ENCODE results near the gene PSMD14.
"Not testable (repeated sequence)": the region's sequence is repeated elsewhere in the genome, so short reads cannot be mapped to it uniquely, and the experiment has no call there.

PSMD14 gene

DNA sequence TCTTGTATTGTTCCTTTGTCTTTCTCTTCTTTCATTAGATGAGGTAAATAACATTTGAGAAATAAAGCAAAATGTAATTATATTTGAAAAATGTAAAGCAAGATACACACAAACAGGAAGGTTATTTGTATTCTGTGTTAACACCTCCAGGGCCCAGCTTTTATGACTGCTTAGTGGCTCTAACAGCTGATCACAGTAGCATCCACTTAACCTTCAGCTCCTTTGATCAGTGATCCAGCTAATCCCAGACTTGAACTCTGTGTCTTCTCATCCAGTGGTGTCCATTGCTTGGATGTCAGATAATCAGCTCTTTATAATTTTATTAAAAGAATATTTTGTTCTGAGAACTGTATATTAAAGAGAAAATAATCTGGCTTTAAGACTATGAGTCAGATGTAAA lies 44.5 kb downstream of the PSMD14 start:
- no peaks in the 10 kb centered on the region for H3K27me3 ChIP-seq (ENCODE audit: low read depth)
- no peaks in the 10 kb centered on the region for H3K9me3 ChIP-seq
- H3K36me3 ChIP-seq (replicated peaks) = no peaks in the 10 kb centered on the region
- H3K4me3 ChIP-seq = no peak overlapping the region
- DNase-seq (ENCODE audit: low spot score in 2 of 2) = no peak
- in situ Hi-C loops (cut with MboI; ENCODE audit: low sequenced_read_pairs) = no loop called here
- peaks cover 13% of the 10 kb centered on the region for H3K4me1 ChIP-seq

DNA sequence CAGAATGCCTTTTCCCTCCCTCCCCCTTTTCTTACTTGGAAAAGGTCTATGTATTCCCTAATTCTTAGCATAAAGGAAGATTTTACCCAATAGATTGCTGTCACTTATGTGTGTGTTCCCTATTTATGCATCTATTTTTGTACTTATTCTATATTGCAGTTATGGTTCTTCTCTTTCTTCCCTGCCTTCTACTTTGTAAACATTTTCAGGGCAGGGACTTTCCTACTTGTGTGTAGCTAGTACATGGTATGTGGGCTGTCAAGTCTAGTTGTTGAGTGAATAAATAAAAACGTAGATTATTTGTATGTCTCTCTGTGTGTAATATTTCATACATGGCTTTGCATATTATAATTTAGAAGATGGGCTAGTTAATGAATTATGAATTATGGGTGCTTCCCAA lies 45.3 kb downstream of the PSMD14 start:
- H3K4me1 ChIP-seq = peaks cover 13% of the 10 kb centered on the region
- H3K4me3 ChIP-seq = no peak overlapping the region
- DNase-seq (ENCODE audit: low spot score in 2 of 2) = no peak
- in situ Hi-C loops (cut with MboI; ENCODE audit: low sequenced_read_pairs) = no loop called here
- H3K27me3 ChIP-seq (ENCODE audit: low read depth) = no peaks in the 10 kb centered on the region
- no peaks in the 10 kb centered on the region for H3K9me3 ChIP-seq
- H3K36me3 ChIP-seq (replicated peaks) = no peaks in the 10 kb centered on the region

DNA sequence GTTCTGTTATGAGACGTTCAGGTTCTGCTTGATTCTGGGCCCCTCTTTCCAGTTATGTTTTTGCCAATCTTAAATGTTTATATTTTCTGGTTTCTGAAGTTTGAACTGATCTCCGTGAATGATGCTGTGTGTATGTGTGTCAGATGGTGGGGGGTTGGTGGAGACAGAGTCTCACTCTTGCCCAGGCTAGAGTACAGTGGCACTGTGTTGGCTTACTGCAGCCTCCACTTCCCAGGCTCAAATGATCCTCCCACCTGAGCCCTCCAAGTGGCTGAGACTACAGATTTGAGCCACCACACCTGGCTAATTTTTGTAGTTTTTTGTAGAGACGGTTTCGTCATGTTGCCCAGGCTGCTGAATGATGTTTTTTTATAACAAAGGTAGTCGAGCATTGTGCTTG lies 45.9 kb downstream of the PSMD14 start:
- peaks cover 13% of the 10 kb centered on the region for H3K4me1 ChIP-seq
- DNase-seq (ENCODE audit: low spot score in 2 of 2) = no peak
- H3K36me3 ChIP-seq (replicated peaks) = no peaks in the 10 kb centered on the region
- no peaks in the 10 kb centered on the region for H3K9me3 ChIP-seq
- in situ Hi-C loops (cut with MboI; ENCODE audit: low sequenced_read_pairs) = no loop called here
- no peak overlapping the region for H3K4me3 ChIP-seq
- no peaks in the 10 kb centered on the region for H3K27me3 ChIP-seq (ENCODE audit: low read depth)

DNA sequence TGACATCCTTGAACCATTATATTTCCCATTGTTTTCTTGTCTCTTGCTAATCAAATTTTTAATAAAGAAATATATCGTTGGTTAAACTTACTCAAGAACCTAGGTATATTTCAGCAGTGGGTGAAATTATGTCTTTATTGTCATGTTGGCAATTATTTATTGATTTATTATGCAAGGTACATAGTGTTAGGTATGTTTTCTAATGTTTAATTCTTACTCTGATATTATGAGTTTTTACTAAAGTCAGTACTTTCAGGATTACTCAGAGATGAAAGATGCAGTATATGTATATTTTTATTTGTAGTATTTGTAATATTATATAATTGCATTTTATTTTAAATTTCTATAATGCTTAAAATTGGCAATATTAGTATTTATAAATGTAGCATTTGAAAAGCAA lies 46.9 kb downstream of the PSMD14 start:
- in situ Hi-C loops (cut with MboI; ENCODE audit: low sequenced_read_pairs) = no loop called here
- no peak for DNase-seq (ENCODE audit: low spot score in 2 of 2)
- Histone ChIP-seq H3K9me3 (no peaks in the 10 kb centered on the region), H3K4me3 (no peak overlapping the region), H3K27me3 (ENCODE audit: low read depth) (no peaks in the 10 kb centered on the region), H3K4me1 (peaks cover 13% of the 10 kb centered on the region), H3K36me3 (replicated peaks) (no peaks in the 10 kb centered on the region)

DNA sequence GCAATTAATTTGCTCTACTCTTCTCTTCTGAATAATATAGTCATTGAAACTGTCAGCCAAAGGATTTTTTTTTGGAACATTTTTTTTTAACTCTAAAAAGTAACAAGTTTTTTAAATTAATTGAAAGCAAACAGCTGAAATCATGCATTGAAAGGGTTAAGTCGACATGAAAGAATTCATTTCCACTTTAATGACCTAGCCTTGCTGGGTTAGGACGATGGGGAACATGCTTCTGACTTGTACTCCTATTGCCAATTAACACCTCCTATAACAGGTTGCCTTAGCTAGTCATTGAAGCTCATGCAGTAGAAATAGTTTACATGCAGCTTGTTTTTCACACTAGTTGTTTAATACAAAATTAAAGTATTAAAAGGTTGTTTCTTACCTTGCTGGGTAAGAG lies 47.8 kb downstream of the PSMD14 start:
- in situ Hi-C loops (cut with MboI; ENCODE audit: low sequenced_read_pairs) = no loop called here
- no peaks in the 10 kb centered on the region for H3K27me3 ChIP-seq (ENCODE audit: low read depth)

DNA sequence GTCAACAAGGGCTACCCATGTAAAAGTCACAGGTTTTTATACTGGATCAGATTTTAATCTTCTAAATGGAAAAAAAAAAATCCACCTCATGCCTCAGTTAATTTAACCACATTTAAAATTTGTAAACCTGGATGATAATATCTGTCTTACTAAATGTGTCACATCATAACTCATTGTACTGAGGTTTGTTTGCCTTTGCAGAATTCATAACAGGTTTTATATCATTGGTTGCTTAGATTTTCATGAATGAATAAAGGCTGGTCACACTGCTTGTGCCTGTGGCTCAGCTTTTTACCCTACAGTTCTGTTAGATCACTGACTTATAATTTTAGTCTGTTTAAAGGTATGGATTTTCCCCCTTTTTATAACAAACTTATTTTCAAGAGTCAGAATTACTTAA lies 48.9 kb downstream of the PSMD14 start:
- Histone ChIP-seq H3K4me1 (peaks cover 4% of the 10 kb centered on the region), H3K27me3 (ENCODE audit: low read depth) (no peaks in the 10 kb centered on the region), H3K9me3 (peaks cover 3% of the 10 kb centered on the region; the same call in 1 of the 2 replicates), H3K36me3 (replicated peaks) (no peaks in the 10 kb centered on the region), H3K4me3 (no peak overlapping the region)
- no peak for DNase-seq (ENCODE audit: low spot score in 2 of 2)
- in situ Hi-C loops (cut with MboI; ENCODE audit: low sequenced_read_pairs) = no loop called here

More for the DNA sequence above, 47.8 kb downstream of the PSMD14 start:
- H3K4me3 ChIP-seq = no peak overlapping the region
- H3K4me1 ChIP-seq = peaks cover 7% of the 10 kb centered on the region
- H3K9me3 ChIP-seq = no peaks in the 10 kb centered on the region
- no peaks in the 10 kb centered on the region for H3K36me3 ChIP-seq (replicated peaks)
- no peak for DNase-seq (ENCODE audit: low spot score in 2 of 2)

DNA sequence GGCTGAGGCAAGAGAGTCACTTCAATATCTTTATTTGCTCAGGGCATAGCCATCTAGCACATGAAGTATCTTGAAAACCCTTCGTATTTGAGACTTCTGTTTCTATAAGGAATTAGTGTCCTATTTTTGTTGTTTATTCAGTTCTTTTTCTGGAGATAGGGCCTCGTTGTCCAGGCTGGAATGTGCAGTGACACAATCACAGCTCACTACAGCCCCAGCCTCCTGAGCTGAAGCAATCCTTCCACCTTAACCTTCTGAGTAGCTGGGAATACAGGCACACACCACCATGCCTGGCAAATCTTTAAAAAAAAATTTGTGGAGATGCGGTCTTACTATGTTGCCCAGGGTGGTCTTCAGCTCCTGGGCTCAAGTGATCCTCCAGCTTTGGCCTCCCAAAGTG lies 50.6 kb downstream of the PSMD14 start:
- H3K36me3 ChIP-seq (replicated peaks) = no peaks in the 10 kb centered on the region
- in situ Hi-C loops (cut with MboI; ENCODE audit: low sequenced_read_pairs) = no loop called here
- no peaks in the 10 kb centered on the region for H3K27me3 ChIP-seq (ENCODE audit: low read depth)
- no peak overlapping the region for H3K4me3 ChIP-seq
- H3K4me1 ChIP-seq = no peaks in the 10 kb centered on the region; the same call in 1 of the 2 replicates
- peaks cover 4% of the 10 kb centered on the region for H3K9me3 ChIP-seq
- DNase-seq (ENCODE audit: low spot score in 2 of 2) = no peak

DNA sequence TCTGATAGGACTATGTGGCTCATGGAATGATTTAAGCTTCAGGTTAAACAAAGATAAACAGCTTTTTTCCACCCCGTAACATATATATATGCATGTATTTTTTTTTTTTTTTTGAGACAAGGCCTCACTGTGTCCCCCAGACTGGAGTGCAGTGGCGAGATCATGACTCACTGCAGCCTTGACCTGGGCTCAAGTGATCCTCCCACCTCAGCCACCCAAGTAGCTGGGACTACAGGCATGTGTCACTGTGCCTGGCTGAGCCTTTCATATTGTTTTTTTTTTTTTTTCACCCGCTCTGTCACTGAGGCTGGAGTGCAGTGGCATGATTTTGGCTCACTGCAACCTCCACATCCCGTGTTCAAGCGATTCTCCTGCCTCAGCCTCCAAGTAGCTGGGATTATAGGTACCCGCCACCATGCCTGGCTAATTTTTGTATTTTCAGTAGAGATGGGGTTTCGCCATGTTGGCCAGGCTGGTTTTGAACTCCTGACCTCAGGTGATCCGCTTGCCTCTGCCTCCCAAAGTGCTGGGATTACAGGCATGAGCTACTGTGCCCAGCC lies 52.0 kb downstream of the PSMD14 start:
- H3K27me3 ChIP-seq (ENCODE audit: low read depth); DNase-seq (ENCODE audit: low spot score in 2 of 2); H3K9me3 ChIP-seq; H3K4me3 ChIP-seq; H3K36me3 ChIP-seq (replicated peaks); H3K4me1 ChIP-seq; in situ Hi-C loops (cut with MboI; ENCODE audit: low sequenced_read_pairs): not testable (repeated sequence)

DNA sequence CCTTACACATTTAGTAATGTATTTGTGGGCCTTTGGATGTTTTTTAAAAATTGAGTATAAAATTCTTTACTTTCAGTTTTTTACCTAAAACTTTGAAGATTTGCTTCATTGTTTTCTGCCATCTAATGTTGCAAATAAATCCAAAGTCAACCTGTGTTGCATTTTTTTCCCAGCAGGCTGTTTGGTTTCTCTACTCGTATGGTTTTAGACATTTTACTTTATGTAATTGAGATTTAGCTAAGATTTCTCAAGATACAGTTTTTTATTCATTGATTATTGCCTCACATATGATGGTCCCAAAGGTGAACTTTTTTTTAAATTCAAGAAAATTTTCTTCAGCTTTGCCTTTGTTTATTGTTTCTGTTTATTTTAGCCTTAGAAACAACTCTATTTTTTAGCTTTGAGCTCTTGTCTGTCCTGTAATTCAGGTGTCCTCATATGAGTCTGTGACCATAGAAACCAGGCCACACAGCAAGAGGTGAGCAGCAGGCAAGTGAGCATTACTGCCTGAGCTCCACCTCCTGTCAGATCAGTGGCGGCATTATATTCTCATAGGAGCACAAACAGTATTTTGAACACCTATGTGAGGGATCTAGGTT lies 54.4 kb downstream of the PSMD14 start:
- Histone ChIP-seq H3K9me3 (peaks cover 4% of the 10 kb centered on the region), H3K4me1 (no peaks in the 10 kb centered on the region), H3K27me3 (ENCODE audit: low read depth) (no peaks in the 10 kb centered on the region), H3K4me3 (no peak overlapping the region), H3K36me3 (replicated peaks) (no peaks in the 10 kb centered on the region)
- DNase-seq (ENCODE audit: low spot score in 2 of 2) = no peak
- in situ Hi-C loops (cut with MboI; ENCODE audit: low sequenced_read_pairs) = no loop called here

DNA sequence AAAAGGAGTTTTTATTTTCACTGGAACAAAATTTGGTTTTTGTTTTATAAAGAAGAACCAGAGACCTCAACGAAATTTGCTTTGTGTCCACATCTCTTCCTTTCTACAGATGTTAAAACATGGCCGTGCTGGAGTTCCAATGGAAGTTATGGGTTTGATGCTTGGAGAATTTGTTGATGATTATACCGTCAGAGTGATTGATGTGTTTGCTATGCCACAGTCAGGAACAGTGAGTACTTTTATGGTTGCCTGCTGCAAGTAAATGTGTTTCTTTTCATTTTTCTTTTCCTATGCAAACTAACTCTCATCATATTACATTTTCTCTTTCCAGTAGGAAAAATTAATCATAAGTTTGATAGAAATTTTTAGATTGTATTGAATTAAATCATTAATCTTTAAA lies 59.5 kb downstream of the PSMD14 start:
- in situ Hi-C loops (cut with MboI; ENCODE audit: low sequenced_read_pairs) = no loop called here
- Histone ChIP-seq H3K9me3 (no peaks in the 10 kb centered on the region; the same call in 1 of the 2 replicates), H3K4me1 (no peaks in the 10 kb centered on the region; the same call in 1 of the 2 replicates)

DNA sequence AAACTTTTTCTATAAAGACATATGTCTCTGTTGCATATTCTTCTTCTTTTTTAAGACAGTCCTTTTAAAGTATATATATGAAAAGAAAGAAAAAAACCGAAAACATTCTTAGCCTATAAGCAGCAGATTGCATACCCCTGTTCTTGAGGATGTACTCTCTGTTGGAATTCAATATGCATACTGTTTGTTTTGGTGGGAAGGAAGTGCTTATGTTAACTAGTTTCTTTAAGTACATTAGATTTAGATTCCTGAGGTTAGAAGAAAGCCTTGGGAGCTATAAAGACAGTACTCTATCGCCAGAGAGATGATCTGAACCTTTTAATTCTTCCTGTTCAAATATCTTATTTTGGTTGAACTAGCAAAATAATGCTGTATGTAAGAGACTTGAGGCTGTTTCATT lies 61.1 kb downstream of the PSMD14 start:
- Histone ChIP-seq H3K9me3 (no peaks in the 10 kb centered on the region), H3K4me3 (no peak overlapping the region), H3K27me3 (ENCODE audit: low read depth) (no peaks in the 10 kb centered on the region), H3K36me3 (replicated peaks) (peaks cover 16% of the 10 kb centered on the region), H3K4me1 (peaks cover 3% of the 10 kb centered on the region; the same call in 1 of the 2 replicates)
- in situ Hi-C loops (cut with MboI; ENCODE audit: low sequenced_read_pairs) = no loop called here
- DNase-seq (ENCODE audit: low spot score in 2 of 2) = no peak

More for the DNA sequence above, 59.5 kb downstream of the PSMD14 start:
- no peak for DNase-seq (ENCODE audit: low spot score in 2 of 2)
- H3K36me3 ChIP-seq (replicated peaks) = peaks cover 16% of the 10 kb centered on the region
- H3K4me3 ChIP-seq = no peak overlapping the region
- H3K27me3 ChIP-seq (ENCODE audit: low read depth) = no peaks in the 10 kb centered on the region

DNA sequence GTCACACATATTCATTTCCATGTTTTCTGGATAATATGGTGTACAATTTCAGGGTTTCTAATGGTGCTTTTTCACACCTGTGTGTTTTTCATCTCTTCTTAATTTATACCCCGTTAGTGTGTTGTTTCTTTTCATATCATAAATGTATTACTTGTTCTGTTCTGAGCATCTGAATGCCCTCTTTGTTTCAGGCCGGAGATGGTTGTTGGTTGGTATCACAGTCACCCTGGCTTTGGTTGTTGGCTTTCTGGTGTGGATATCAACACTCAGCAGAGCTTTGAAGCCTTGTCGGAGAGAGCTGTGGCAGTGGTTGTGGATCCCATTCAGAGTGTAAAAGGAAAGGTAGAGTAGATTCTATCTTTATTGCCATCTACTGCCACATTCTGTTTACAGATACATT lies 62.8 kb downstream of the PSMD14 start:
- Histone ChIP-seq H3K9me3 (no peaks in the 10 kb centered on the region), H3K27me3 (ENCODE audit: low read depth) (no peaks in the 10 kb centered on the region), H3K4me1 (peaks cover 3% of the 10 kb centered on the region), H3K36me3 (replicated peaks) (peaks cover 16% of the 10 kb centered on the region), H3K4me3 (no peak overlapping the region)
- in situ Hi-C loops (cut with MboI; ENCODE audit: low sequenced_read_pairs) = no loop called here
- no peak for DNase-seq (ENCODE audit: low spot score in 2 of 2)

DNA sequence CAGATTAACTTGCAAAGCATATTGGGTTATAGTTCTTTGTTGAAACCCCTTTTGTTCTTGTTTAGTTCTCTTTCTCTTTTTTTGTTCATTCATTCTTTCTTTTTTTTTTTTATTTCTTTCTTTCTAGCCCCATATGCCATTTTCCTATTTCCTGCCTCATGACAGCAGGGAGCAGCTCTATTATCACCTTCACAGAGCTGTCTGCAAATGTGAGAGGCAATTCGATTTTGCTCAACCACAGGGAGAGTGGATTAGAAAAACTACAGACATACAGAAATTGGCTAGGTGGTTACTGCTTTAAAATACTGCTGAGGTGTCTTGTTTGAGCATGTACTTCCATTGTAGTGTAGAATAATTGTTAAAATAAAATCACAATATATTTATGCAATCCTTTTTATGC lies 63.6 kb downstream of the PSMD14 start:
- peaks cover 16% of the 10 kb centered on the region for H3K36me3 ChIP-seq (replicated peaks)
- DNase-seq (ENCODE audit: low spot score in 2 of 2) = no peak
- no peaks in the 10 kb centered on the region for H3K27me3 ChIP-seq (ENCODE audit: low read depth)
- peaks cover 3% of the 10 kb centered on the region for H3K4me1 ChIP-seq
- H3K9me3 ChIP-seq = no peaks in the 10 kb centered on the region
- in situ Hi-C loops (cut with MboI; ENCODE audit: low sequenced_read_pairs) = no loop called here
- H3K4me3 ChIP-seq = no peak overlapping the region

DNA sequence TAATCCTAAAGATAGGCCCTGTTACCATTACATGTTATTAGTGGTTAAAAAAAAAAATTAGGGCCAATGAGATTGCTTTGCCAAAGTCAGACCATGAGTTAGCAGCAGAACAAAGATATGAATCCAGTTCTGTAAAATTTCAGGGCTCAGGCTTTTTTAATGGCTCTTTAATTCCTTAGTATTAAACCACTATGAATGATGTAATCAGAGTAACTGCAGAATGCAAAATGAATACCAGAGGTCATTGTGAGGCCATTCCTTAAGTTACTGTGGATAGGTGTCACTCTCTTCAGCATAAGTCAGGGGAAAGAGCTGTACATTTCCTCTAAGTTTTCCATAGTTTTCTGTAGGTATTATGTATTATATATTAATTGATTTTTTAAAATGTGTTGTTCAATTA lies 65.7 kb downstream of the PSMD14 start:
- Histone ChIP-seq H3K4me3 (no peak overlapping the region), H3K9me3 (no peaks in the 10 kb centered on the region), H3K4me1 (peaks cover 3% of the 10 kb centered on the region), H3K36me3 (replicated peaks) (peaks cover 16% of the 10 kb centered on the region), H3K27me3 (ENCODE audit: low read depth) (no peaks in the 10 kb centered on the region)
- no peak for DNase-seq (ENCODE audit: low spot score in 2 of 2)
- in situ Hi-C loops (cut with MboI; ENCODE audit: low sequenced_read_pairs) = no loop called here

DNA sequence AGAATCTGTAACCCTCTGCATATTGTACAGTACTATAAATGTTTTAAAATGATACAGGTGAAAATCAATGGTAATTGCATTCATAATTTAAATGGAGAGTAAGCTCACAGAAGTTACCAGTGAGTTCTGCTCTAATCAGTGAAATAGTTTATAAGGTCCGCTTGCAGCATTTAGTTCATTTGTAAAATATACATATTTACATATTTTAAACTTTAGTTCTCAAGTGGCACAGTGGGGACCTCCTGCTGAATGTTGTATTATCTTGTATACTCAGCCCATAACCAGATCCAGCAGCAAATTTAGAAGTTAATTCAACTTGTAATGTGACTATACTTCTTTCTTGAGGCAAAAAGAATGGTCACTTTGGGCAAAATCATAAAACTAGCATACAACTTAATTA lies 66.2 kb downstream of the PSMD14 start:
- Histone ChIP-seq H3K4me1 (peaks cover 3% of the 10 kb centered on the region), H3K9me3 (no peaks in the 10 kb centered on the region), H3K27me3 (ENCODE audit: low read depth) (no peaks in the 10 kb centered on the region), H3K36me3 (replicated peaks) (peaks cover 16% of the 10 kb centered on the region), H3K4me3 (no peak overlapping the region)
- in situ Hi-C loops (cut with MboI; ENCODE audit: low sequenced_read_pairs) = no loop called here
- no peak for DNase-seq (ENCODE audit: low spot score in 2 of 2)
